Heart left ventricle (tissue), 13 donors: ENCODE measurements around the gene GIMAP4.

Experiments
- CTCF ChIP-seq, 12 donors: fragments of 200-600 bp; sonication (generic) in 4 of 12; IDR thresholded peaks; one replicate each; pipeline versions ENCODE4 v1.5.0 to v1.8.0; 2018 to 2022; ENCODE audit warnings: antibody characterized with exemption in 12 of 12, mild to moderate bottlenecking in 5 of 12
- POLR2A ChIP-seq, 2 donors: fragments of 450-650 bp; IDR thresholded peaks; one replicate each; pipeline ENCODE4 v1.6.1; 2017; ENCODE audit warnings: antibody characterized with exemption in 2 of 2, mild to moderate bottlenecking in 2 of 2, moderate library complexity in 2 of 2
- donor health status: ischemic (EF 13 %, LVEDD 7.1; RV severe dilation, severe dysfunction).
- donor health status: DM: no; HTN: yes; CAD: no.
- donor health status: DM: no; HTN: no; CAD: no.
- donor health status: ischemic (EF 25% LVEDD 6.9; RV normal size, moderate dysfunction).
- donor health status: ischemic (EF 25% LVEDD 5.7; RV mildly dilated, moderate dysfunction).
- donor health status: ischemic (EF 35%, LVEDD 5.7; RV mildly dilated, moderate dysfunction).
- donor health status: nonischemic (EF 11% LVEDD 7.7; RV severe dilation, severe dysfunction).
- donor health status: DM: yes; HTN: yes; CAD: no.
- donor health status: PGD.
- donor health status: ischemic (EF 29% LVEDD 5.4; RV normal size, mild dysfunction).
- donor health status: nonischemic (EF 23%, LVEDD 6.1; RV moderate dilation, normal function).

- TF ChIP-seq CTCF (IDR thresholded peaks at IDR 0.05) (no peak), POLR2A (IDR thresholded peaks at IDR 0.05) (no peak)
Observed at GRCh38 chr7:150610233-150610632, 43.0 kb downstream of the GIMAP4 start.
